CD4-positive, alpha-beta memory T cell (primary cell): Measurements from ENCODE around the gene KCTD8. TPM values are rescaled to one million over a fixed set of nuclear protein-coding genes. Genes with fewer than 3 reads are reported as not detected.

Experiments used
- CTCF ChIA-PET: fragments of 350-600 bp; sonication (Branson Sonifier 250); formaldehyde crosslinking; loops from one replicate; lab custom pipeline; 2021; ENCODE audit warnings: inconsistent platforms; ENCODE audit not compliant: partially characterized antibody; lab: Charles Lee
- POLR2A ChIA-PET: fragments of 350-600 bp; sonication (Branson Sonifier 250); formaldehyde crosslinking; loops from one replicate; lab custom pipeline; 2021; ENCODE audit not compliant: partially characterized antibody; lab: Charles Lee
- DNase-seq, 5 donors: peaks; one replicate each; pipeline versions ENCODE4 v3.0.0 to v3.0.0-alpha.2; 2020 to 2022; ENCODE audit warnings: mixed read lengths in 1 of 5
- H3K27ac ChIP-seq: one replicate; pipeline ENCODE4 v1.7.0; 2013; ENCODE audit warnings: low read depth, low read length
- H3K27me3 ChIP-seq: 2 replicates; pipeline ENCODE4 v1.7.0; 2013; ENCODE audit warnings: mild to moderate bottlenecking, low read length, moderate library complexity; ENCODE audit not compliant: insufficient read depth
- H3K36me3 ChIP-seq: 2 replicates; pipeline ENCODE4 v1.7.0; 2013; ENCODE audit warnings: mild to moderate bottlenecking, low read length, moderate library complexity; ENCODE audit not compliant: insufficient read depth
- H3K4me1 ChIP-seq: 2 replicates; pipeline ENCODE4 v1.7.0; 2013; ENCODE audit warnings: mild to moderate bottlenecking, low read length, moderate library complexity; ENCODE audit not compliant: insufficient read depth
- H3K4me3 ChIP-seq, 2 donors: one replicate each; pipeline ENCODE4 v1.7.0; 2013; ENCODE audit warnings: low read length in 2 of 2, mild to moderate bottlenecking in 1 of 2
- H3K9me3 ChIP-seq, 2 donors: one replicate each; pipeline ENCODE4 v1.7.0; 2013; ENCODE audit warnings: low read length in 2 of 2, control low read depth in 1 of 2; ENCODE audit not compliant: control insufficient read depth in 1 of 2
- H3K27ac Mint-ChIP-seq, 7 donors: one replicate each; pipeline ENCODE4 v1.8.0; 2020 to 2021; ENCODE audit warnings: mixed read lengths in 7 of 7, mild to moderate bottlenecking in 6 of 7, inconsistent platforms in 3 of 7, moderate library complexity in 3 of 7
- H3K27me3 Mint-ChIP-seq, 2 donors: one replicate each; pipeline ENCODE4 v1.8.0; 2020 to 2021; ENCODE audit warnings: mixed read lengths in 2 of 2
- H3K36me3 Mint-ChIP-seq, 2 donors: one replicate each; pipeline ENCODE4 v1.8.0; 2020 to 2021; ENCODE audit warnings: mixed read lengths in 2 of 2, inconsistent platforms in 1 of 2, mild to moderate bottlenecking in 1 of 2
- H3K4me1 Mint-ChIP-seq, 4 donors: one replicate each; pipeline ENCODE4 v1.8.0; 2020 to 2021; ENCODE audit warnings: mixed read lengths in 4 of 4, mild to moderate bottlenecking in 1 of 4
- H3K4me3 Mint-ChIP-seq, 8 donors: one replicate each; pipeline ENCODE4 v1.8.0; 2020 to 2021; ENCODE audit warnings: mixed read lengths in 8 of 8, mild to moderate bottlenecking in 7 of 8, moderate library complexity in 6 of 8, inconsistent platforms in 3 of 8
- H3K9me3 Mint-ChIP-seq, 8 donors: one replicate each; pipeline ENCODE4 v1.8.0; 2020 to 2021; ENCODE audit warnings: mixed read lengths in 8 of 8, mild to moderate bottlenecking in 5 of 8, inconsistent platforms in 3 of 8, moderate library complexity in 1 of 8
- intact Hi-C: fragments of 100-400 bp; cut with micrococcal nuclease; formaldehyde crosslinking; loops from one replicate; pipeline ENCODE4 v1.15.1; 2023
- polyA plus RNA-seq, 2 donors: library from polyadenylated mRNA; unstranded; fragments of 300-500 nt; fragmentation: Illumina TruSeq; gene quantifications; one replicate each; pipeline ENCODE4 v1.2.3, GENCODE V29; 2021
- total RNA-seq, 2 experiments: library from RNA; stranded (reverse); gene quantifications; one replicate each; pipeline ENCODE4 v1.2.3, GENCODE V29; 2021

The KCTD8 gene
- total and polyA plus RNA-seq, 4 experiments from 2014 or later, result not detected

DNA sequence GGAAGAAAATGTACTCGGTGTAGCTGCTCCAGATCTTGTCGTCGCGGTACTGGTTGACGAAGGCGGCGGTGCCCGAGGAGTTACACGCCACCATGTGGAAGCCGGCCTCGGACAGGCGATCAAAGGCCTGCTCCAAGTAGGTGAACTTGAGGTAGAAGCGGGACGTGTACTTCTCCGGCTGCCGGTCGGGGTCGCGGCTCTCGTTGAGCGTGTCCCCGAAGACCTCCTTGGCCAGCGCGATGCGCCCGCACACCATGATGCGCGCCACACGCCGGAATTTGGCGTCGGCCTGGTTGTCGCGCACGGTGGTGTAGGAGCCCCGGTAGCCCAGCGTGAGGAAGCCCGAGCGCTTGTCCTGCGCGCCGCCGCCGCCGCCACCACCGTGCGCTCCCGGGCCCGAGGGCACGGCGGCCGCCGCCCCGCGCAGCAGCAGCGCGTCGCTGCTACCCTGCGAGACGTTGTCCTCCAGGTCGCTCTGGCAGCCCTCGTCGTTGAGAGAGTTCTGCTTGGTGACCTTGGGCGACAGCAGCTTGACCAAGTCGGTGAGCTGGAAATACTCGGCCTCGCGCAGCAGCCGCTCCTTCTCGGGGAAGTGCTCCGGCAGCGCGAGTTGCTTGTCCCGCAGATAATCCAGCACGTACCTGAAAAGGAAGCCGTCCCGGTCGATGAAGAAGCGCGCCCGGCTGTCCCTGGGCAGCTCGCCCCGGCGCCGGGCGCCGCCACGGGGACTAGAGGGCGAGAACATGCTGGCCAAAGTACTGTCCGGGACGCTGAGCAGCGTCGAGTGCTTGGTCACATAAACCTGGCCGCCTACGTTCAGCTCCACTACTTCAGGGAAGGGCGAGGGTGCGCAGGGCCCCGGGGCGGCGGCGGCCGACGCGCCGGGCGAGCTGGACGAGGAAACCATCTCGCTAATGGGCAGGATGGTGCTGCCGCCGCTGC lies 775 bp downstream of the KCTD8 start:
- intact Hi-C loops, result no loop called here
- H3K27me3 ChIP-seq, result peaks cover 5% of the 10 kb centered on the region
- H3K9me3 ChIP-seq, result no peaks in the 10 kb centered on the region
- Mint-ChIP-seq H3K4me1 (peaks cover 4 to 17% (median 10%) of the 10 kb centered on the region in 4 donors), H3K9me3 (peaks cover 0 to 8% (median 0%) of the 10 kb centered on the region in 8 donors), H3K27ac (no peak overlapping the region), H3K27me3 (peaks cover 20 to 26% of the 10 kb centered on the region in 2 donors), H3K36me3 (no peaks in the 10 kb centered on the region), H3K4me3 (peak overlapping the region in 2 of 8 donors; percentile 20 to 53)
- no peaks in the 10 kb centered on the region for H3K36me3 ChIP-seq
- no peak for DNase-seq
- peaks cover 6% of the 10 kb centered on the region for H3K4me1 ChIP-seq
- POLR2A ChIA-PET, result no interaction called here
- H3K4me3 ChIP-seq, result no peak overlapping the region
- no peak overlapping the region for H3K27ac ChIP-seq
- CTCF ChIA-PET, result interaction anchor here (1.6 kb wide), 1 partner anchor 9 kb away, joined by 3 read pairs; no protein-coding TSS in a partner anchor

DNA sequence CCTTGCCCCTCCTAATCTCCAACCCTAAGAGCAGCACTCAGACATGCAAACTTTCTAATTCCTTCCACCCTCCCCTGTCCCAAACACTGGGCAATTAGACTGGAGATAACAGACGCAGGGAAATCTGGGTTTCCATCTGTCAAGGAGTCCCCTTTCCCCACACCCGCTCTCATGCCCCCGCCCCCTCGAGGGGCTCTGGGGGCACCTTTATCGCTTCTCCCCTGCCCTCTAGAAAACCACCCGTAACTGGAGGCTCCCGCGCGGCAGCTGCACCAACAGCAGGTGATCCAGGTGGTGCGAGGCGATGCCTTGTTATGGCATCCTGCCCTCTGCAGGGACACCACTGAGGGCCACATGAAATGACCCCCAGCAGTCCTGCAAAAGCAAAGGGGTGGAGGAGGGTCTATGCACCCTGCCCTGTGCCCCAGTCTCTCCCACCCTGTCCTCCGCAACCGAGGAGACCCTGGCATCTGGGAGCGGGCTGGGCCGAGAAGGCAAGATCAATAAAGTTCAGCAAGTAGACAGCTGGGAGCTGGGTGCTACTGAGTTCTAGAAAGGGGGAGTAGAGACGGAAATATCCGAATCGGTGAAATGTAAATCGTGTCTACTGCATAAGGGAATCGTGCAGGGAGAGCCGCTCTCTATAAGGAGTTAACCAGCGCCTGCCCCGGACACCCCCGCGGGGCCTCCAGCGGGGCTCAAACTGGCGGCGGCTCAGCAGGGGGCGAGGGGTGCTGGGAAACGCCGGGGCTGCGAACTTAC lies 1.6 kb downstream of the KCTD8 start:
- peaks cover 20 to 24% of the 10 kb centered on the region in 2 donors for H3K27me3 Mint-ChIP-seq
- H3K9me3 Mint-ChIP-seq, result peaks cover 0 to 8% (median 0%) of the 10 kb centered on the region in 8 donors
- peak overlapping the region in 1 of 7 donors; percentile 4 for H3K27ac Mint-ChIP-seq
- Histone ChIP-seq H3K36me3 (no peaks in the 10 kb centered on the region), H3K4me3 (no peak overlapping the region), H3K27ac (no peak overlapping the region), H3K27me3 (peaks cover 5% of the 10 kb centered on the region), H3K4me1 (peaks cover 6% of the 10 kb centered on the region), H3K9me3 (no peaks in the 10 kb centered on the region)
- ChIA-PET POLR2A (no interaction called here), CTCF (no interaction called here)
- H3K4me3 Mint-ChIP-seq, result peak overlapping the region in 5 of 8 donors; percentile 4 to 67 (median 53)
- no peaks in the 10 kb centered on the region for H3K36me3 Mint-ChIP-seq
- peaks cover 4 to 17% (median 10%) of the 10 kb centered on the region in 4 donors for H3K4me1 Mint-ChIP-seq
- intact Hi-C loops, result no loop called here
- no peak for DNase-seq

DNA sequence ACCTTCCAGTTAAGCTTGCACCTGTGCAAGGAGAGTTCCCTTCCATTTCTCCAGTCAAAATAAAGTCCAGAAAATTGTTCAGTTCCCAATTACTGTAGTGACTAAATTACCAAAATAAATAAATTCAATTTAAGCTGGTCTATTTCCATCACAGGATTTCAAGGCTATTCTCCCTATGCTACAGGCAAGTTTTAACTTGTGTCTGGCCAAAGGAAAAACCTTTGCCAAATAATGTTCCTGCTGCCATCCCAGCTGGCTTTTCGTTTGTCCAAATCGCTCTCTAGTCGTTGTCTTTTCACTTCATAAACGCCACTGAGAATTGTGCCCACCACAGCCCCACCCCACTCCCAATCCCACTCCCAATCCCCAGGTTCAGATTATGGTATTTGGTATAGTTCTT lies 2.4 kb downstream of the KCTD8 start:
- POLR2A ChIA-PET, result no interaction called here
- DNase-seq, result no peak
- peak overlapping the region in 3 of 8 donors; percentile 4 to 67 (median 30) for H3K4me3 Mint-ChIP-seq
- intact Hi-C loops, result no loop called here
- no peaks in the 10 kb centered on the region for H3K36me3 Mint-ChIP-seq
- Histone ChIP-seq H3K9me3 (no peaks in the 10 kb centered on the region), H3K27me3 (peaks cover 5% of the 10 kb centered on the region), H3K27ac (no peak overlapping the region), H3K36me3 (no peaks in the 10 kb centered on the region), H3K4me1 (peaks cover 6% of the 10 kb centered on the region), H3K4me3 (no peak overlapping the region)
- H3K9me3 Mint-ChIP-seq, result peaks cover 0 to 8% (median 0%) of the 10 kb centered on the region in 8 donors
- no peak overlapping the region for H3K27ac Mint-ChIP-seq
- peaks cover 20 to 23% of the 10 kb centered on the region in 2 donors for H3K27me3 Mint-ChIP-seq
- CTCF ChIA-PET, result no interaction called here
- peaks cover 4 to 17% (median 10%) of the 10 kb centered on the region in 4 donors for H3K4me1 Mint-ChIP-seq

DNA sequence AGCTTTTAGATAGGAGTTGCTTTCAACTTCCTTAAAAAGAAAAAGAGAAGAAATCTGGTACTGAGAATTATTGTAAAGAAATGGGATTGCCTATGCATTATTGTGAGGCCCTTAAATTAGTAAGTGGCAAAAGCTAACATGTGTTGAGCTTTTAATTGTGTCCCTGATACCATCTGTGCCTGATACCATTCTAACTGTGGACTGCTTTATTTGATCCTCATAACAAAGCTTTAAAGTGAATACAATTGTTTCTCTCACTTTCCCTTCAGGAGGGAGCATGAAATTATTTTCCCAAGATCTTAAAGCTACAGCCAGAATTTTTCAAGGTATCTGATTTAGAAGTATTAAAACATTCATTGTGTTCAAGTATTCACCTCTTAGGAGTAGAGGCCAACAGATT lies 9.9 kb downstream of the KCTD8 start:
- Histone ChIP-seq H3K36me3 (no peaks in the 10 kb centered on the region), H3K4me1 (no peaks in the 10 kb centered on the region), H3K27ac (no peak overlapping the region), H3K9me3 (no peaks in the 10 kb centered on the region), H3K27me3 (no peaks in the 10 kb centered on the region), H3K4me3 (no peak overlapping the region)
- ChIA-PET POLR2A (no interaction called here), CTCF (interaction anchor here (1.6 kb wide), 1 partner anchor 10 kb away, joined by 3 read pairs; the partner anchor contains the start of gene KCTD8)
- intact Hi-C loops, result no loop called here
- Mint-ChIP-seq H3K27ac (no peak overlapping the region), H3K4me3 (no peak overlapping the region), H3K27me3 (peaks cover 0 to 2% of the 10 kb centered on the region in 2 donors), H3K36me3 (no peaks in the 10 kb centered on the region), H3K4me1 (no peaks in the 10 kb centered on the region), H3K9me3 (peaks cover 0 to 3% (median 0%) of the 10 kb centered on the region in 8 donors)
- no peak for DNase-seq

DNA sequence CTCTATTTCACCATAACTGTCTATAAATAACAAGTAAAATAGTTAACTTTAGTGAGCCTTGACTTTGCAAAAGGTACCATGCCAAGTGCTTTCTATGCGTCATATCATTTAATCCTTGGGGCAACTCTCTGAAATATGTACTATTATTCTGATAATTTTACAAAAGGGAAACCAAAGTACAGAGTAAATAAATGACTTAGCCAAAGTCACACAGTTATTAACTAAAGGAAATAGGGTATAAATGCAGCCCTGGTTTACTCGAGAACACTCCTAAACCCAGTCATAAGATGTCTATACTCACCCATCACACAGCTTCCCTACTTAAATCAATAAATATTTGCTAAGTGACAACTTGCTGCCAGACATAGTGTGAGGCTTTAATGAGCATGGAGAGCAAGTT lies 14.4 kb downstream of the KCTD8 start:
- Histone ChIP-seq H3K4me1 (no peaks in the 10 kb centered on the region), H3K27ac (no peak overlapping the region), H3K4me3 (no peak overlapping the region), H3K27me3 (no peaks in the 10 kb centered on the region), H3K36me3 (no peaks in the 10 kb centered on the region), H3K9me3 (no peaks in the 10 kb centered on the region)
- no peak overlapping the region for H3K4me3 Mint-ChIP-seq
- peaks cover 0 to 4% (median 0%) of the 10 kb centered on the region in 8 donors for H3K9me3 Mint-ChIP-seq
- intact Hi-C loops, result no loop called here
- POLR2A ChIA-PET, result no interaction called here
- no peaks in the 10 kb centered on the region for H3K27me3 Mint-ChIP-seq
- no peaks in the 10 kb centered on the region for H3K36me3 Mint-ChIP-seq
- DNase-seq, result no peak
- no peaks in the 10 kb centered on the region for H3K4me1 Mint-ChIP-seq
- CTCF ChIA-PET, result no interaction called here
- no peak overlapping the region for H3K27ac Mint-ChIP-seq

DNA sequence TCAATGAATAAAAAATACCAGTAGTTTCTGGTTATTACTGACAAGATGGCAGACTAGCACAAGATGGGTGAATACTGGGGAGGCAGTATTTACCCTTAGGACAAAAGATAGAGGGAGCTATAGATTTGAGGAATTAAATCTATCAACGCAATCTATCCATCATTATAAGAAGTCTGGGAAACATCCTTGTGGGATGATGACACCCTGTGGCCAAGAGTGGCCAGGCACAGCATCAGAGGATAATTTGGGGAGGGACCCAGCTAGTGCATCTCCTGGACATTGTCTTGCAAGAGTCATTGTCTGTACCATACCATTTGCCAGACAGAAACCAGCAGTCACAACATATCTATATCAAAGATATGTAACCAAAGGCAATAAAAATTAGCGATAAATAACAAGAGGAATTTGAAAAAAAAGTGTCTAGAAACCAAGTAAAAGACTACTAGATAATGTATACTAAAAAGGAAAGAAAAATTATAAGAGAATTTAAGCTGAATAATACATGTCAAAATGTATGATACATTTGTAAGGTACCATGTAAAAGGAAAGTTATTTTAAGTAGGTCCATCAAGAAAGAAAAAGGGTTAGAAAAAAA lies 22.9 kb downstream of the KCTD8 start:
- intact Hi-C loops, result no loop called here
- Histone ChIP-seq H3K36me3 (no peaks in the 10 kb centered on the region), H3K9me3 (no peaks in the 10 kb centered on the region), H3K4me3 (no peak overlapping the region), H3K27ac (no peak overlapping the region), H3K4me1 (no peaks in the 10 kb centered on the region), H3K27me3 (no peaks in the 10 kb centered on the region)
- Mint-ChIP-seq H3K27me3 (peaks cover 0 to 1% of the 10 kb centered on the region in 2 donors), H3K4me1 (no peaks in the 10 kb centered on the region), H3K36me3 (no peaks in the 10 kb centered on the region), H3K9me3 (peaks cover 0 to 2% (median 0%) of the 10 kb centered on the region in 8 donors), H3K4me3 (no peak overlapping the region), H3K27ac (no peak overlapping the region)
- CTCF ChIA-PET, result no interaction called here
- DNase-seq, result no peak
- POLR2A ChIA-PET, result no interaction called here

DNA sequence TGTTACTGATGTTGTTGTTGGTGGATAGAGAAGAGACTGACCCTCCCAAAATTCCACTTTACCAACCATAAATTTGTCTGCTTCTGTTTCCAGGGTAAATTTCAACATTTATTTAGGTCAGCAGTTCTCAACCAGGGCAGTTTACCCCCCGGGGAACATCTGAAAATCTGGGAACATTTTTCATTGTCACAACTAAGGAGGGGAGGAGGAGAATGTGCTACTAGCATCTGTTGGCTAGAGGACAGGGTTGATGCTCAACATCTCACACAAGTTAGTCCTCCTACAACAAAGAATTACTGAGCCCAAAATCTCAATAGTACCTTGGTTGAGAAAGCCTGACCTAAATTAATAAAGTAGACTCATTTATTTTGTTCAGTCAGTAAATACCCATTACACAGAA lies 25.7 kb downstream of the KCTD8 start:
- H3K27ac Mint-ChIP-seq, result no peak overlapping the region
- H3K4me1 ChIP-seq, result no peaks in the 10 kb centered on the region
- H3K36me3 Mint-ChIP-seq, result no peaks in the 10 kb centered on the region
- POLR2A ChIA-PET, result no interaction called here
- H3K27ac ChIP-seq, result no peak overlapping the region
- intact Hi-C loops, result no loop called here
- H3K9me3 Mint-ChIP-seq, result peaks cover 0 to 2% (median 0%) of the 10 kb centered on the region in 8 donors
- no peak for DNase-seq
- no peaks in the 10 kb centered on the region for H3K36me3 ChIP-seq
- H3K4me3 Mint-ChIP-seq, result no peak overlapping the region
- H3K4me3 ChIP-seq, result no peak overlapping the region
- no peaks in the 10 kb centered on the region for H3K27me3 ChIP-seq
- H3K4me1 Mint-ChIP-seq, result no peaks in the 10 kb centered on the region
- CTCF ChIA-PET, result no interaction called here
- no peaks in the 10 kb centered on the region for H3K9me3 ChIP-seq
- H3K27me3 Mint-ChIP-seq, result peaks cover 0 to 1% of the 10 kb centered on the region in 2 donors
